Stimulated activated CD4-positive, alpha-beta T cell treated with anti-CD3 and anti-CD28 coated beads, Interleukin-1b, Interleukin-23, amount 100 ng/mL, for 4 hours (primary cell): ENCODE results near the gene LRRC4C.

Experiments
- DNase-seq, 2 donors: peaks; one replicate each; pipeline ENCODE4 v3.0.0-alpha.2; 2020; ENCODE audit warnings: low read depth in 2 of 2

The LRRC4C gene

DNA sequence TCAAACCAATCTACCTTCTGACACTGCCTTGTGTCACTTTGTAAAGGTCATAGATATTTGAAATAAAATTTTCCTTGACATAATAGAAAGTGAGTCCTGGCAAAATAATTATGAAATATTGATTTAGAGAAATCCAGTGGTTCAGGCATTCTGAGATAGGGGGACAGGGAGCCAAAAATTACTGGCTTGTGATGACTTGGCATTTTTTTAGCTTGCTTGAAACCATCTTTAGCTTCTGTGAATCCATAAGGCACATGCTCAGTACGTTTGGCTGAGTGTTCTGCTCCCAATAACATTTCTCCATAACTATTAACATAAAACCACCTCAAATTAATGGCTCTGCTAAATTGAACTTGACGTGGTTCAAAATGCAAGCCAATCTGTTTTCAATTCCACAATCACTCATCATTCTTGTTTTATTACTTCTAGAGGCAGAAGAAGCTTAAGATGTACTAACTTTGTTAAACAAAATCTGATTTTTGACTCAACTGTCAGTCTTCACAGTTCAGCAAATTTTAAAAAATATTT is 209.0 kb downstream of the LRRC4C start:
- no peak for DNase-seq

DNA sequence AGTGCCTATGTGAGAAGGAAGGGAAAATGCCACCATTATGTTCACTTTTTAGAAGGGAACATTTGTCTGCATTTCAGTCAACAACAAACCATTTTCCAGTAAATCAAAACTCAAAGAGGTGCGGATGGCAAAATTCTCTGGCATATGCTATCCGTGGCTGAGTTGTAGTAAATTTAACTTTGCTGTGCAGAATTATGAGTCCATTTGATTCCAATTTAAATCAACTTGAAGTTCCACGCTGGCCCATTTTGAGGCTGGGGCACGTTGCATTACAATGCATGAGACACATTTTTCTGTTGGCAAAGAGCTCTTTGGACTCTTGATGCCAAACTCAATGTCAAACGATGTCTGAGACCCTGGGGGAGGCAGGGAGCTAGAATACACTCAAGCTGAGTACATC is 211.8 kb downstream of the LRRC4C start:
- no peak for DNase-seq

DNA sequence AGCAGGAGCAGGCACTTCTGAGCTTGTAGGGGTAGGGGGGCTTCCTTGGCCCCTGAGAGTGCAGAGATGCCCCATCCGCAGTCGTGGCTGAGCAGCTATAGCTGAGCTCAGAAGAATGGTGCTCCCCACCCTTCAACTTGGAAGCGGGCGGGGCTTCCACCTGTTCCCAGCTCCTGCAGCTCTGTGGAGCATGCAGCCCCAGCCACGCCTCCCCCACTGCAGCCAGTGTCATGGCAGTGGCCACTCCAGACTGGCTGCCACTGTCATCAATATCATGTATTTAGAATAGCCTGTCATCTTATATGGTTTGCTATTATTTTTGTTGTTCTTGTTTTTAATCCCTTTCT is 213.1 kb downstream of the LRRC4C start:
- no peak for DNase-seq

DNA sequence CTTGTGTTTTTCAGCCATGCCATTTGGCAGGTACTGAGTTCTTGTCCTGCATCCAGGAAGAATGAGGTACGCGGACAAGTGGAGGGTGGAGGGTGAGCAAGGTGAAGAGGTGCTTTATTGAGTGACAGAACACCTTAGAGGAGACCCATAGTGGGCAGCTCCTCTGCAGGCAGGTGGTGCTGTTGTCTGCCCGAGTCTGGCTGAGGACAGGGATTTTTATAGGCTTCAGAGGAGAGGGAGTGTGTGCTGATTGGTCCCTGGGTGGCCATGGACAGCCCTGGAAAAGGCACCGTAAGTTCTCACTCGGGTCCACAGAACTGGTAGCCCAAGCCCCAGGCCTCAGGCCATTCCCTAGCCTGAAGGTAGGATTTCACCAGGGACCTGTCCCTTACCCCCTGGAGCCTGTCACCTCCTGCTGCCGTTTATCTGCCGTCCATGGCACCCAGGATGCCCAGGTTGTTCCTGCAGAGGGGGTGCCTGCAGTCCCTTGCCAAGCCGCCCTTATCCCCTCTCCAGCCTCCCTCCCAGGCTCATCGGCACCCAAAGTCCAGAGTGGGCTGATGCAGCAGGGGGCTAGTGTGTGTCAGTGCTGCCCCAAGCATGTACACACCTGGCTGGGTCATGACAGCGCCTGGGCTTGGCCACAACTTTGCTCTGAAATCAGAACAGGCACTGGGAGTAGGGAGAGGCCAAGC is 213.6 kb downstream of the LRRC4C start:
- DNase-seq, result no peak

DNA sequence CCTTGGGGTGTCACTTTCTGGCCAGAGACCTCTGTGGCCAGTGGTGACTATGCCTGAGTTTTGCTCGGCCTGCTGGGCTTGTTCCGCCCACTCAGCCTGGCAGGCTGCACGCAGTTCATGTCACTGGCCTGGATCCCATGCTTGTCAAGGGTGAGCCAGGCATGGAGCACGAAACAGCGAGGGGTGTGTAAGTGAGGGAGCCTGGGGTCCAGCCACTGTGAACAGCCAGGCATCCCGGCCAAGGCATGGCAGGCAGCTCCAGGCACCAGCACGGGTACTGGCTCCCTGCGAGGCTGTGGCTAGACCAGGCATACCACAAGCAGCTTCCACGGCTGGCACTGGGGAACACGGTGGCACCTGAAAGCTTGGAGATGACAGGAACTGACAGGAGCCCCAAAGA is 214.3 kb downstream of the LRRC4C start:
- DNase-seq, result no peak

DNA sequence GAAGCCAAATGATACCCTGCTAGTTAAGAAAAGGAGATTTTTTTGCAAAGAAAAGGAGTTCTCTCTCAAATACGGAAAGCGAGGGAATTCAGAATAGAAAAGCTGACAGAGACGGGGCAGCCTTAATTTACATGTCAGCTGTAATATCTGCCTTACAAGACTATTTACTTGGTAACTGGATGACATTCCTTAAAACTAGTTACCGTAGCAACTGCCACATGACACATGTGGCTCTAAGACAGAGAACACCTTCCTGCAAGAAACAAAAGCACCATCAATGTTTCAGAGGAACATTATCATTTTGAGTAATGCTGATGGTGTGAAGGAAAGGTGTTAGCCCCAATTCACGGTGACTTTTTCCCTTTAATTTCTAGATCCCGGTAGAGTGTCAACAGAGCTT is 222.1 kb downstream of the LRRC4C start:
- no peak for DNase-seq

DNA sequence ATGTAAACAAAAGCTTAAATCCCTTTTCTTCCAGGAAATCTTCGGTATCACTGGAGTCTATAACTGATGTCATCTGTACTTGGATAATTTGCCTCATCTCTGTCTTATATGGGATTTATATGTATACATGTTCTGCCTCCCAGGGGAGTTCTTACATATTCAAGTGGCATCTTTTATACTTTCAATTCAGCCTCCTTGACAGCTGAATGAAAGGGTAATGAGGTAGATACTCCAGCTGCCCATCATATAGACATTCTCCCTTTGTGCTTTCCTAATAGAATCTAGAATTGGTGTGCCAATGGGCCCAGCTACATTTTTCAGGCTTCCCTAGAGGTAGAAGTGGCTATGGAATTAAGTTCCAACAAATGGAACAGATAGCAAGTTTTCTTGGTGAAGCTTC is 223.8 kb downstream of the LRRC4C start:
- DNase-seq, result no peak

DNA sequence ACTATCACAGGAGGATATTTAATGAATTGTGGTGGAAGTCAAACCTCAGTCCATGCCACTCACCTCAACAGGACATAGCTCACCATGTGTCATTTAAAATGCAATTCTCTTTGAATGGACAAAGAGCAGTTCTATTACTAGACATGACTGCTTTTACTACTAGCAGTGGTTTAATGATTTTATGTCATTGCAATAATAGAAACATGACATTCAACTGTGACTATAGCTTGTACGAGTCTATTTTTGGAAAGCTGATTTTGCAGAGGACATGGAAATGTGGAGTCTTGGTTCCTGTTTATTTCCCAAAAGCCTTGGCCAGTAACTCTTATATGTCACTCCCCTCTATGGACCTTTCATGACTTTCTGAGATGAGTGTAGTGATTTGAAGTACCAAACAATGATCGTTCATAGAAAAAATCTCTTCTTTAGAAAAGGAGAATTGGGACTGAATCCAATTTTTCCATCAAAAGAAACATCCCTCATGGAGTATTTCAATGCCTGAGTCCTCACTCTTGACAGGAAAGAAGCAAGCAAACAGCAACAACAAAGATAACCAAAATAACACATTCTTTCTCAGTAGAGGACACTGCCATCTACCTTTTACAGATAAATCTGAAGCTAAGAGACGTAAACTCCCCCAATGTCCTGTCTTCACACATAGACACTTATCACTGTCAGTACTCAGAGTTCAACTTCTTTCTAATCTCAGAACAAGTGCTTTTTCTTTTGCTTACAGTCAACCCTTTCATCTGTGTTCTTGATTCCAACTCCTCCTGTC is 233.4 kb downstream of the LRRC4C start:
- no peak for DNase-seq

DNA sequence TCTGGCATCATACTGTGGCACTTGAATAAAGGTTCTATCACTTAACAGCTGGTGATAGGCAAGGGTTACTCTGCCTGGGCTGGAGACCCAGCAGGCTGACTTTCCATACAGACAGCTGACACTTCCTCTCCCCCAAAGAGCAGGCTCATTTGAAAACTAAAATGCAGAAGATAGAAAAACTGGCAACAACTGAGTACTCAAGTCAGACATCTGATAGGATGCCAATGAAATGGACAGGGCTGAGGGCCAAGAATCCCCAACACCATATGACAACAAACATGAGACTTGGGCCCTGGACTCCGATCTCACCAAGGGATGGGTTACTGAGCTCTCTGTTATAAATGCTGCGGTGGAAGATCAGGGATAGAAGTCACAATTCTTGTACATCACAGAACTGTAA is 237.2 kb downstream of the LRRC4C start:
- DNase-seq, result no peak

DNA sequence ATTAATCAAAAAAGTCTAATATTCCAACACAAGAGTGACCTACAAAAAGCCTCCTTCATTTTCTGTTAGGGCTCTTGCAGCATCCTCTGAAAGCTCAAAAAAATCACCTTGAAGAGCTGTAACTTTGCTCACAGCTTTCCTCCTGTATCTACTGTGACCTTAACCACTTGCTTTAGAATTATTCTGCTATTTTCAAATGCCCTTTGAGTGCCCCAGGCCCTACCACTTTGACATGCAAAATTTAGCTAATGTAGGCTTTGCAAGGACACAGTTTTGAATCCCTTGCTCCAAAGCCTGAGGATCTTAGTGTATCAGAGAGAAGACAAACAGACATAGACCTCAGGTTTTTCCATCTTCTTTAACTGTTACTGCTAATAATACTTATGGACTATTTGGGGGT is 253.1 kb downstream of the LRRC4C start:
- no peak for DNase-seq

DNA sequence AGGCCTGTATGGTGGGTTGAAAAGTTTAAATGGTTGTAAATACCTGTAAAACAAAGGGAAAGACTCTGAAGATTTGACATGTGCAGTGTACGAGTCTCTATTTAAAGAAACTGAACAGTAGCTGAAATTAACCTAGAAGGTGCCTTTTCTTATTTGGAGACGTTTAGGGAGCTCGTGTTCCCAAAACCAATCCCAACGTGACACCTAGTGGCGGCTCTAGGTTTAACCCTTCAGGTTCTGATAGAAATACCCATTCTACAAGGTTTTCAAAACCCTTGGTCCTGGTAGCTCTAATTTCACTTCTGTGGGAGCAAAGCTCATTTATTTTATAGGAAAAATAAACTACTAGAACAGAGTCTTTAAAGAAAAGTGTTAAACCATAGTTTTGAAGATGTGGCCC is 258.3 kb downstream of the LRRC4C start:
- no peak for DNase-seq

DNA sequence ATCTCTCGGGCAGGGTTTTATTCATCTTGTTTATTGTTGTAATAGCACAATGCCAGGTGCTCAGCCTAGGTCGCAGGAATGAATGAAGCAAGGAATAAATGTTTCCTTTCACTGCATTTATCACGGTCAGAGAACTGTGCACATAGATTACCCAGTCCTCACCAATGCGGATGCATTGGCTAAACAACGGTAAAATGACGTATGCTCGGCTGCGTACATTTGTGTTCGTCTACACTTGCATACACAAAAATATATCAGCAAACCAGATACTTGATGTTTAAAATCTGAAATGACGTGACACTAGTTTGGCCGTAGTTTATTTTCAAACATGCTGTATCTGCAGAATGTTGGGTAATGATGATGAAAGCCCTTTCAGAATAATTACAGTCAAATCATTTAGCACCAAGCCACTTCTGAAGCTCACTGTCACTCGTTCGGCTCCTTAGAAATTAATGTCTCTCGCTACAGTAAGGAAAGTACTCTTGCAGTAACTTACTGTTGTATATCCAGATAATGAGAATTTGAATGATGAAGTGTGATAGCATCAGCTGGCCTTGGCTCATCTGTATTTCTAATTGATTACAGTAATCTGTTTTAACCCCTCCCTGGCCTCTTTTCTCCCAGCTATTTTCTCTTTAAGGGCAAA is 268.9 kb downstream of the LRRC4C start:
- no peak for DNase-seq

DNA sequence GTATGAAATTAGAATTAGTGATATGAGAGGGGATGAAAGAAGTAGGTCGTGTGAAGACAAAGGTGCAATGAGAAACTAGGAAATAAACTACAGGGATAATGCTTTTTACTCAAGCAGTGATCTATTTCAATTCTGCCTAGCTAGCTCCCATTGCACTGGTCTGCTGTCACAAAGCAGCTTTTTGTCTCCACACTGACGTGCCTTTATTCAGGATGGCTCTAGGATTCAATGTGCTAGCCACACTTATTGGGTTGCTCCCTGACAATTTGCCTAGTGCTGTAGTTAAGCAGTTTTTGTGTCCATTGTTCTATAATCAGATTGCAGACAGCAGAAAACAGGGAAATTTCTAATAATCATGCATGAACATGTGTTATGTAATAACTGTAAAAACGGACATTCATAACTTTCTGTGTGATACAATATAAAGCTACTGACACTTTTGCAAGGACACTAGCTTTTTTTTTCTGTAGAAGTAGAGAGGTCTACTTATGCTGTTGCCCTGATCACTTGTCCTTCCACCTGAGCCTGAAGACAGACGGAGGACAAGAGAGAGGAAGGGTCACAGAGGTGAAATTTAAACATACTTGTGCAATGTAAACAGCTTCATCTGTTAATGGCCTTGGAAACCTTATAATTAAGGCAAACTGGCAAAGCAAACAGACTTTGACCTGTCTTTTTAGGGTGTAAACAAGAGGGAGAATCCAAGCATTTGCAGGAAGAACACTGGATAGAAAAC is 269.6 kb downstream of the LRRC4C start:
- no peak for DNase-seq

DNA sequence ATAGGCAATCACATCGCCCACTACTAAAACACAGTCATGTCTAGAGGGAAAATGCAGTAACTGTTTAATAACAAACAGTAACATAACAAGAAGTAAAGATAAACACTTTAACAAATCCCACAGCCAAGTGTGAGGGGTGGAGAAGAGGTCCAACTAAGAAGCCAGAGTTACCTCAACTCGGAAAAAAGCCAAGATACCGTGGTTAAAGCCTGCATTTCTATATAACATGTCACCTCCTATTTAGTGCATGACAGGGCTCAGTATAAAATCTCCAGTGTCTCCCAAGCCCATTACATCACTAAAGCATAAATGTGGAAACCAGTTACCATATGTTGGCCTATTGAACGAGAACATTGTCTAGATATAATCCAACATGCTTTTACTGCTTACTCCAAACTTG is 281.7 kb downstream of the LRRC4C start:
- no peak for DNase-seq

DNA sequence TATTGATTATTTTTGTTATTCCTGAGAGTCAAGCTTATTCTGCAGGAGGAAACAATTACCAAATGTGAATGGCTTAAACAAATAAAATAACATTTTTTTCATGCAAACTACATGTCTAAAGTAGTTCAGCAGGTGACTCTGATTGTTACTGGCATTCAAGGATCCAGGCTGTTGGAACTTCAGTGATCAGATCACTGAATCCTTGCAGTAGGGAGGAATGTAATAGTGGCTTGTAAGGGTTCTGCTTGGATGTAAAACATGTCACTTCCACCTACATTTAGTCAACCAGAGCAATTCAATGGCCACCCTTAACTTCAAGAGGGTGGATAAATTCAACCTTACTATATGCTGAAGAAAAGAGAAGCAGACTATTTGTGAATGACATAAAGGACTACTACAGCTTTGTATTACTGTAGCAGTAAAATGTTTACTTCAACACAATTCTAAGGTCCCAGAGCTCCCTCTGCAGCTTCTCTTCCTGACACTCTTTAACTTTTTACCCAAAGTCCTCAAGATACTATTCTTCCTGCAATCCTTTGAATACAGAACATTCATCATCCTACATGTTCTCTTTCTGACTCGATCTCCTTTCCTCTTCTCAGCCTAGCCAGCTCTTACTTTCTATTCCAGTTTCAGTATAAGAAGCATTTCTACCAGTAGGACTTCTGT is 284.0 kb downstream of the LRRC4C start:
- no peak for DNase-seq

DNA sequence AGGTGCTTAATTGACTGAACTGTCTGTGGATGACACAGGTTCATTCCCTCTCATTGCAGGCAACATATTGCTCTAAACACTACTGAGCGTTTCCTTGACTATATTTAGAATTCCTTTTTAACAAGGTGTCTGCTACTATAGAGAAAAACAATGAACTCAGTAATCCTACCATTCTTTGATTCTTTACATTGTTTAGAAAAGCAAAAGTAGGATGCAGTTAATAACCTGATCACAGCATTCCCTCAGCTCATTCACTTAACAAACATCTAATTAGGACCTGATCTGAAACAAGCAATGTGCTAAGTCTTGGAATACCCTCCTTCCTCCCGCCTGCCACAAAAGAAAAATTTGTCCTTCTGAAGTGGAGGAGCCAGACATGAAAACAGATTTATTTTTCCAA is 313.1 kb downstream of the LRRC4C start:
- no peak for DNase-seq

DNA sequence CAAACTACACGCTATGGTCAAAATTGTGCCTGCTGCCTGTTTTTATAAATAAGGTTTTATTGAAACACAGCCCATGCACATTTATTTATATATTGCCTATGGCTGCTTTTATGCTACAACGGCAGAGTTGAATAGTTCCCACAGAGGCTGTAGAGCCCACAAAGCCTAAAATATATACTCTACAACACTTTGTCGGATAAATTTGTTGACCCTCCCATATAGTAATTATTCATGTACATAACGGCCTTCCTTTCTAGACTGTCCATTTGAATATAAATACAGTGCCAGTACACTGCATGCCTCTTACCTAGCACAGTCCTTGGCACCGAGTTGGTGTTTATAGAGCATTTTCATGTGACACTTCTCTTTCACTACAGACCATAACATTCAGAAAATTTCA is 314.0 kb downstream of the LRRC4C start:
- DNase-seq, result no peak

DNA sequence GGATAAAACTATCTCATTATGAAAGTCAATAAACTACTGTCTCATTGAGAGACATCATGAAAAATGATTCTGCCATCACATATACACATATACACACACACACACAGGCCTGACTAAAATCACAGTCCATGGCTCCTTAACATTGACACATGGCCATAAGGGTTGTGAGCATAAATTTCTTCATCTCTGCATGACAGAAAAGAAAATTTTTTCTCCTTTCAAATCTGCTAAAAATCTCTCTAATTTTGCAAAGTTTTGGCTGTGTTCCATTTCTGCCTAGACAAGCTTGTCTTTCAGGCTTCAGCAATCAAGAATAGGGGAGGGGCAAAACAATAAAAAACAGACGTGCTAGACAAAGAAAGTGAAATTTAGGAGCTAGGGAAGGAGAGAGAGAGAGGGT is 324.5 kb downstream of the LRRC4C start:
- no peak for DNase-seq

DNA sequence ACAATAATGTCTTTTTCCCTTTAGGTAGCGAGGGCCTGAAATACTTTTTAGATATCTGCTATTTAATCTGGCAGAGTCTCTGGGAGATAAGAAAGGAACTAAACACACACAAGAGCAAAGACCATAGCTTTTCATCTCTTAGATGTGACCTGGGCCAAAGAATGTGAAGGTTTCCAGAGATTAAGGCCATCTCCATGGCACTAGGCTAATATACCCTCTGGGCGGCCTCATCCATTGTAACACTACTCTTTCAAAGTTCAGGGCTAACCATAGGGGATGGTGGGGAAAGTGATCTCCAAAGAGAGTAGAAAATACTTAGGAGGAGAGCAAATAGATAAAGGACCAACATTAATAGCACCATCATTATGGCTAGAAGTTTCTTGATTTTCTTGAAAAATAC is 326.4 kb downstream of the LRRC4C start:
- no peak for DNase-seq

DNA sequence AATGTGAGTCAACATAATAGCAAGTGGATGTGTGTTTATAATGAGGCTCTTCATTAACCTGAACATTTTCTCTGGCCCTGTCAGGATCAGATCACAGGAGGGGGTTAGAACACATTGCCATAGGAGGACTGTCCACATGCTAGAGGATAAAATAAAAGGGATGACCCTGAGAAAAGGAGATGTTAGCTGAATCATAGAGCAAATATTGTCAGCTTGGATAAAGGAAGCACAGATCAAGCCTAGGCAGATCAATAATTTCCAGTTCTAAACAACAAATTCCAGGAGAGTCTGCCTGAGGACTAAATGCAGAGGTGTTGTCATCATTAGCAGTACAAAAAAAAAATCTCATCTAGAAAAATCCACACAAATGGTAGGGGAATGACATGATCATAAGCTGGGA is 337.9 kb downstream of the LRRC4C start:
- DNase-seq, result no peak

DNA sequence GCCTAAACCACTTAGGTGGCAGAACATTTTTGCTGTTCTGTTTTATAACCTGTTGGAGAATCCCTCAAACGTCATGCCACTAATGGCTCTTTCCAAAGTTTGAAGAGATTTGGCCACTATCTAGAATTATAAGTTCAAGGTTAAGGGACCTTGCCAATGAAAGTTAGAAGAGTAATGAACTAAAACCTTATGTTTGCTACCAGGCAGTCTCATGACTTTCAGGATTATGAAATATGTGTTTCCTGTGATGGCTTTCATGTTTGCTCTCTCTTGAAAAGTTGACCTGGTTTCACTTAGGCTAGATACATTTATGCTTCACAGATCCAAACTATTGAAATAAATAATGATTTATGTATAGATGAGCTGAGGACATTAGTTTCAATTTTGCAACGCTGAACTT is 340.0 kb downstream of the LRRC4C start:
- no peak for DNase-seq

DNA sequence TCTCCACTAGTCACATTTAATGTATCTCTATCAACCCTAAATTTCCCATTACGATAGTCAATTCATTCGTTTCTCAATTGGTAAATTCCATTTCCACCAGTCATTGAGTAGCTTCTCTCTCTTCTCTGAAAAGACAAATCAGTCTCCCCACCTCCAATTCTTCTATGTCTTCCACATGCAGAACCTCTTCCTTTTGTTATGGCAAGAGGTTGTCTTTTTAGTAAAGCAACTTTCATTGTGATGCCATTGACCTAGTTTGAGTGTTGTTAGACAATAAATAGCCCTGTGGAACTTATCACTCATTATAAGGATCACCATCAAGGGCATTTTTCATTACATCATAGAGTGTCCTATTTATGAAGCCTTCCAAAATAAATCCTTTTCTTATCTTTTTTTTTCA is 340.9 kb downstream of the LRRC4C start:
- no peak for DNase-seq
